WERI-Rb-1 (cell line): ENCODE results near the gene KLC1.
"Not testable (repeated sequence)": the region's sequence is repeated elsewhere in the genome, so short reads cannot be mapped to it uniquely, and the experiment has no call there.

Experiments
- DNase-seq: peaks from one replicate; pipeline ENCODE4 v3.0.0-alpha.2; 2020
- H3K27ac ChIP-seq: fragments of 250-450 bp; sonication (Bioruptor Pico); 2 replicates; pipeline ENCODE4 v1.5.1; 2020; ENCODE audit warnings: mild to moderate bottlenecking, moderate library complexity
- H3K27me3 ChIP-seq: fragments of 250-450 bp; sonication (Bioruptor Pico); 2 replicates; pipeline ENCODE4 v1.5.1; 2021; ENCODE audit warnings: mild to moderate bottlenecking, low read depth, moderate library complexity; ENCODE audit not compliant: insufficient read depth, severe bottlenecking
- H3K36me3 ChIP-seq: fragments of 250-450 bp; sonication (Bioruptor Pico); 2 replicates; pipeline ENCODE4 v1.5.1; 2020; ENCODE audit warnings: mild to moderate bottlenecking, moderate library complexity
- H3K4me3 ChIP-seq: 2 replicates; pipeline ENCODE4 v1.5.1; 2011; ENCODE audit warnings: low read depth, mild to moderate bottlenecking, control low read depth, low read length
- H3K9me3 ChIP-seq: fragments of 250-450 bp; sonication (Bioruptor Pico); 2 replicates; pipeline ENCODE4 v1.5.1; 2021; ENCODE audit warnings: mild to moderate bottlenecking, moderate library complexity; ENCODE audit not compliant: severe bottlenecking
- TF ChIP-seq, protein P1 (sequence below): IDR thresholded peaks from 2 replicates; pipeline ENCODE4 v1.5.1; 2011; ENCODE audit warnings: low read depth, mild to moderate bottlenecking, control low read depth, inconsistent platforms, low read length

The KLC1 gene

DNA sequence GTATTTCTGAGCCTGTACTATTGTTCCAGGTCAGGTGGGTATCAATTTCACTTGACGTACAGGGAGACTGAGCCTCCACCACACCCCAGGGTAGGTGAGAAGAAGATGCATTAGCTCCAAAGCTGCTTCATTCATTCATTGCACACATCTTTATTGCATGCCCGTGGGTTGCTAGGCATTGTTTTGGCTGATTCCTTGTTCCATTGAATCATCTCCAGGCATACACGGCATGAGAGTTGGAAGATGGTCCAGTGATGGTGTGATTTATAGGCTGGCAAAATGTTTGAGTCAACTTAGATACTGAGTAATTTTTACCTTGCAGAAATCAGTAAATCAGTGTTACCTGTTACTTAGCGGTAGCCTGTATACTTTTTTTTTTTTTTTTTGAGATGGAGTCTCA is 21.2 kb downstream of the KLC1 start:
- Histone ChIP-seq H3K27ac (no peak overlapping the region), H3K4me3 (no peak overlapping the region), H3K36me3 (peaks cover 22% of the 10 kb centered on the region), H3K27me3 (no peaks in the 10 kb centered on the region), H3K9me3 (no peaks in the 10 kb centered on the region)
- TF ChIP-seq, protein P1, sequence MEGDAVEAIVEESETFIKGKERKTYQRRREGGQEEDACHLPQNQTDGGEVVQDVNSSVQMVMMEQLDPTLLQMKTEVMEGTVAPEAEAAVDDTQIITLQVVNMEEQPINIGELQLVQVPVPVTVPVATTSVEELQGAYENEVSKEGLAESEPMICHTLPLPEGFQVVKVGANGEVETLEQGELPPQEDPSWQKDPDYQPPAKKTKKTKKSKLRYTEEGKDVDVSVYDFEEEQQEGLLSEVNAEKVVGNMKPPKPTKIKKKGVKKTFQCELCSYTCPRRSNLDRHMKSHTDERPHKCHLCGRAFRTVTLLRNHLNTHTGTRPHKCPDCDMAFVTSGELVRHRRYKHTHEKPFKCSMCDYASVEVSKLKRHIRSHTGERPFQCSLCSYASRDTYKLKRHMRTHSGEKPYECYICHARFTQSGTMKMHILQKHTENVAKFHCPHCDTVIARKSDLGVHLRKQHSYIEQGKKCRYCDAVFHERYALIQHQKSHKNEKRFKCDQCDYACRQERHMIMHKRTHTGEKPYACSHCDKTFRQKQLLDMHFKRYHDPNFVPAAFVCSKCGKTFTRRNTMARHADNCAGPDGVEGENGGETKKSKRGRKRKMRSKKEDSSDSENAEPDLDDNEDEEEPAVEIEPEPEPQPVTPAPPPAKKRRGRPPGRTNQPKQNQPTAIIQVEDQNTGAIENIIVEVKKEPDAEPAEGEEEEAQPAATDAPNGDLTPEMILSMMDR, result no peak
- DNase-seq, result no peak

DNA sequence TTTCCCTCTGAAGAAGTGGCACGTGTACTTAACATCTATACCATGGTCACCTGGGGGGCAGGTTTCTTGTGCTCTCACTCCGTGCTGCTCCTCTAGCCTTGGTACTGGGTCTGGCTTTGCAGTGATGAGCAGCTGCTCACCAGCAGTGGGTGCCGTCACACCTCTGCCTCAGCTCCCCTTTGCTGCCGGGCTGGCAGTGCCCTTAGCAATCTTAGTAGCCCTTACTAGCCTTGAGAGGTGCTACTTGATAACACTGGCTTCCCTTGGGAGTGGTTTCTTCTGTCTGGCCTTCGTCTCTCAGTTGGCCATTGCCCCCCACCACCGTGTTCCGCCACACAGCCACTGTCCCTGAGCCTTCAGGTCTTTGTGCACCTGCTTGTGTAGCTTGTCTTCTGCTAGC is 22.6 kb downstream of the KLC1 start:
- peaks cover 36% of the 10 kb centered on the region for H3K36me3 ChIP-seq
- TF ChIP-seq, protein P1, result no peak

DNA sequence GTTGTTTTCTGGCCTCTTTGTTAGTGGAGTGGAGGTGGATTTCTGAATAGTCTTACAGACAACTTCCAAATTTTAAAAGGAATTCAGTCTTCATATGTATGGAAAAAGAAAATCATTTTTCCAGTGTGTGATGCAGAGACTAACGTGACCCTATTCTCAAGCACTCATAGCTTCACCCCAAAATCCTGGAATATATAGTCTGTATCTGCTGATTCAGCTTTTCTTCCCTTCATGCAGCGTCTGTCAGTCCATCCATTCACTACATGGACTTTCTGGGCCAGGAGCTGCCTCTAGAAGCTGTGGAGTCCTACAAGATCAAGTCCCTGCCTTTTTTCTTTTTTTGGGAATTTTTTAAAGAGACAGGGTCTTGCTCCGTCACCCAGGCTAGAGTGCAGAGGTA is 23.8 kb downstream of the KLC1 start:
- H3K36me3 ChIP-seq, result peaks cover 48% of the 10 kb centered on the region
- no peak for DNase-seq
- H3K4me3 ChIP-seq, result no peak overlapping the region
- H3K9me3 ChIP-seq, result no peaks in the 10 kb centered on the region
- H3K27ac ChIP-seq, result no peak overlapping the region
- TF ChIP-seq, protein P1, result no peak
- H3K27me3 ChIP-seq, result no peaks in the 10 kb centered on the region

More for the DNA sequence above, 22.6 kb downstream of the KLC1 start:
- H3K27ac ChIP-seq, result no peak overlapping the region
- no peaks in the 10 kb centered on the region for H3K27me3 ChIP-seq
- H3K9me3 ChIP-seq, result no peaks in the 10 kb centered on the region
- H3K4me3 ChIP-seq, result no peak overlapping the region
- no peak for DNase-seq

DNA sequence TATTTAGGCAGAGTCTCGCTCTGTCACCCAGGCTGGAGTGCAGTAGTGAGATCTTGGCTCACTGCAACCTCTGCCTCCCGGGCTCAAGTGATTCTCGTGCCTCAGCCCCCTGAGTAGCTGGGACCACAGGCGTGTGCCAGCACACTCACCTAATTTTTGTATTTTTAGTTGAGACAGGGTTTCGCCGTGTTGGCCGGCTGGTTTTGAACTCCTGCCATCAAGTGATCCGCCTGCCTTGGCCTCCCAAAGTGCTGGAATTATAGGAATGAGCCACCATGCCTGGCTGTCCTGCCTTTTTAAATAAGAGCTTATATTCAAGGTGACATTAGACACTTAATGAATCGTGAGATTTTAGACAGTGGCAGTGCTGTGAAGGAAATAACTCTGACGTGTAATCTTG is 24.3 kb downstream of the KLC1 start:
- H3K9me3 ChIP-seq, DNase-seq, H3K4me3 ChIP-seq, H3K27me3 ChIP-seq, H3K27ac ChIP-seq: not testable (repeated sequence)
- peaks cover 48% of the 10 kb centered on the region for H3K36me3 ChIP-seq

DNA sequence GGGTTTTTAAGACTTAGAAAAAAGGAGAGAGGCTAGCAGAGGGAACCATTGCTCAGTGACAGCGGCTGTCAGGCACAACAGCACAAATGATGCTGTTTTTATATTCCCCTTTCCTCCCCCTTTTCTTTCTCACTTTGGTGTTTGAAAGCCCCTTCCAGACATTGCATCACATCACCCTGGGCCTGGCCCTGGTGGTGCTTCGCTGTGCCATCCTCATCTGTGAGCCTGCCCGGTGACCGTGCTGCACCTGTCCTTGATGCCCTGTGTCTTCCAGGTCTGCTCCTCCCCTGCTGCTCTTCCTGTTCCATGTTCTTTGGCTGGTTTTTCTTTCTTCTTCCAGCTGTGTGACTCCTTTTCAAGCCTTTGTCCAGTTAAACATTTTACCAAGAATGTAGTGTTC is 24.8 kb downstream of the KLC1 start:
- H3K27ac ChIP-seq, result no peak overlapping the region
- DNase-seq, result no peak
- no peaks in the 10 kb centered on the region for H3K27me3 ChIP-seq
- TF ChIP-seq, protein P1, result no peak
- no peaks in the 10 kb centered on the region for H3K9me3 ChIP-seq
- H3K36me3 ChIP-seq, result peaks cover 51% of the 10 kb centered on the region
- no peak overlapping the region for H3K4me3 ChIP-seq

DNA sequence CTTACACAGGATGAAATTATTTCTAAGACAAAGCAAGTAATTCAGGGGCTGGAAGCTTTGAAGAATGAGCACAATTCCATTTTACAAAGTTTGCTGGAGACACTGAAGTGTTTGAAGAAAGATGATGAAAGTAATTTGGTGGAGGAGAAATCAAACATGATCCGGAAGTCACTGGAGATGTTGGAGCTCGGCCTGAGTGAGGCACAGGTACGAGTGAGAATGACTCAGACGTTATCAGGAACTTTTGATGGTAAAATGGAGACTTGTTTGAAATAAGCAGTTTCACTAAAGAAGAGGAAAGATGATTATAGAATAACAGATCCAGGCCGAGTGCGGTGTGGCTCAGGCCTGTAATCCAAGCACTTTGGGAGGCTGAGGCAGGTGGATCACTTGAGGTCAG is 25.6 kb downstream of the KLC1 start:
- no peak for DNase-seq
- no peaks in the 10 kb centered on the region for H3K9me3 ChIP-seq
- H3K4me3 ChIP-seq, result no peak overlapping the region
- TF ChIP-seq, protein P1, result no peak
- peaks cover 59% of the 10 kb centered on the region for H3K36me3 ChIP-seq
- no peak overlapping the region for H3K27ac ChIP-seq
- H3K27me3 ChIP-seq, result no peaks in the 10 kb centered on the region
